Type B pancreatic cell (in vitro differentiated cells): Measurements from ENCODE around the gene RAB1B. TPM values are rescaled to one million over a fixed set of nuclear protein-coding genes. Genes with fewer than 3 reads are reported as not detected.
A peak's percentile ranks its signal among the peaks of the same experiment; 100 is the strongest.
"Not testable (repeated sequence)": the region's sequence is repeated elsewhere in the genome, so short reads cannot be mapped to it uniquely, and the experiment has no call there.

Experiments used
- DNase-seq: peaks from one replicate; pipeline ENCODE4 v3.0.0; 2021; ENCODE audit warnings: mixed read lengths; ENCODE audit not compliant: unreplicated experiment; ENCODE audit errors: extremely low spot score
- H3K27ac Mint-ChIP-seq: 2 replicates; pipeline ENCODE4 v1.8.0; 2021; ENCODE audit warnings: mild to moderate bottlenecking, mixed read lengths
- H3K27me3 Mint-ChIP-seq: 2 replicates; pipeline ENCODE4 v1.8.0; 2021; ENCODE audit warnings: mixed read lengths
- H3K36me3 Mint-ChIP-seq: 2 replicates; pipeline ENCODE4 v1.8.0; 2021; ENCODE audit warnings: mixed read lengths
- H3K4me1 Mint-ChIP-seq: one replicate; pipeline ENCODE4 v1.8.0; 2021; ENCODE audit warnings: mixed read lengths; ENCODE audit not compliant: unreplicated experiment
- H3K4me3 Mint-ChIP-seq: 2 replicates; pipeline ENCODE4 v1.8.0; 2021; ENCODE audit warnings: mild to moderate bottlenecking, mixed read lengths
- H3K9me3 Mint-ChIP-seq: 2 replicates; pipeline ENCODE4 v1.8.0; 2021; ENCODE audit warnings: mixed read lengths
- total RNA-seq: library from RNA; stranded (reverse); gene quantifications from 2 replicates; pipeline ENCODE4 v1.2.1, GENCODE V29; 2021; ENCODE audit warnings: low replicate concordance
- TF ChIP-seq, protein P1 (sequence below): fragments of 200-600 bp; sonication (generic); conservative IDR thresholded peaks from 2 replicates; pipeline ENCODE4 v1.5.0; 2021; ENCODE audit warnings: antibody characterized with exemption, mild to moderate bottlenecking

Gene RAB1B
- total RNA-seq, 1 donor from 2014 or later, result 96.4 TPM

- Mint-ChIP-seq H3K27me3 (no peaks in the 10 kb centered on the region), H3K9me3 (no peaks in the 10 kb centered on the region), H3K4me1 (no peaks in the 10 kb centered on the region), H3K4me3 (no peak overlapping the region), H3K36me3 (peaks cover 12% of the 10 kb centered on the region), H3K27ac (no peak overlapping the region)
- DNase-seq, result no peak
- TF ChIP-seq, protein P1, sequence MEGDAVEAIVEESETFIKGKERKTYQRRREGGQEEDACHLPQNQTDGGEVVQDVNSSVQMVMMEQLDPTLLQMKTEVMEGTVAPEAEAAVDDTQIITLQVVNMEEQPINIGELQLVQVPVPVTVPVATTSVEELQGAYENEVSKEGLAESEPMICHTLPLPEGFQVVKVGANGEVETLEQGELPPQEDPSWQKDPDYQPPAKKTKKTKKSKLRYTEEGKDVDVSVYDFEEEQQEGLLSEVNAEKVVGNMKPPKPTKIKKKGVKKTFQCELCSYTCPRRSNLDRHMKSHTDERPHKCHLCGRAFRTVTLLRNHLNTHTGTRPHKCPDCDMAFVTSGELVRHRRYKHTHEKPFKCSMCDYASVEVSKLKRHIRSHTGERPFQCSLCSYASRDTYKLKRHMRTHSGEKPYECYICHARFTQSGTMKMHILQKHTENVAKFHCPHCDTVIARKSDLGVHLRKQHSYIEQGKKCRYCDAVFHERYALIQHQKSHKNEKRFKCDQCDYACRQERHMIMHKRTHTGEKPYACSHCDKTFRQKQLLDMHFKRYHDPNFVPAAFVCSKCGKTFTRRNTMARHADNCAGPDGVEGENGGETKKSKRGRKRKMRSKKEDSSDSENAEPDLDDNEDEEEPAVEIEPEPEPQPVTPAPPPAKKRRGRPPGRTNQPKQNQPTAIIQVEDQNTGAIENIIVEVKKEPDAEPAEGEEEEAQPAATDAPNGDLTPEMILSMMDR, result no peak
Observed at GRCh38 chr11:66247801-66248200, 20.6 kb upstream of the RAB1B start.

- peaks cover 12% of the 10 kb centered on the region for H3K36me3 Mint-ChIP-seq
- no peaks in the 10 kb centered on the region for H3K9me3 Mint-ChIP-seq
- no peaks in the 10 kb centered on the region for H3K4me1 Mint-ChIP-seq
- TF ChIP-seq, protein P1, result no peak
- H3K27ac Mint-ChIP-seq, result peak overlapping the region; percentile 18
- no peaks in the 10 kb centered on the region for H3K27me3 Mint-ChIP-seq
- H3K4me3 Mint-ChIP-seq, result no peak overlapping the region
- no peak for DNase-seq
Observed at GRCh38 chr11:66248903-66249302, 19.5 kb upstream of the RAB1B start.

- TF ChIP-seq, protein P1, result no peak
- H3K4me1 Mint-ChIP-seq, result no peaks in the 10 kb centered on the region
- no peaks in the 10 kb centered on the region for H3K27me3 Mint-ChIP-seq
- H3K36me3 Mint-ChIP-seq, result peaks cover 12% of the 10 kb centered on the region
- H3K27ac Mint-ChIP-seq, result no peak overlapping the region
- no peak overlapping the region for H3K4me3 Mint-ChIP-seq
- no peak for DNase-seq
- no peaks in the 10 kb centered on the region for H3K9me3 Mint-ChIP-seq
Observed at GRCh38 chr11:66251809-66252208, 16.6 kb upstream of the RAB1B start.

GRCh38 chr11:66253081-66253480 lies 15.4 kb upstream of the RAB1B start:
- peaks cover 12% of the 10 kb centered on the region for H3K36me3 Mint-ChIP-seq
- not testable (repeated sequence) for H3K27me3 Mint-ChIP-seq, H3K9me3 Mint-ChIP-seq, H3K27ac Mint-ChIP-seq, H3K4me1 Mint-ChIP-seq, DNase-seq, H3K4me3 Mint-ChIP-seq

DNA sequence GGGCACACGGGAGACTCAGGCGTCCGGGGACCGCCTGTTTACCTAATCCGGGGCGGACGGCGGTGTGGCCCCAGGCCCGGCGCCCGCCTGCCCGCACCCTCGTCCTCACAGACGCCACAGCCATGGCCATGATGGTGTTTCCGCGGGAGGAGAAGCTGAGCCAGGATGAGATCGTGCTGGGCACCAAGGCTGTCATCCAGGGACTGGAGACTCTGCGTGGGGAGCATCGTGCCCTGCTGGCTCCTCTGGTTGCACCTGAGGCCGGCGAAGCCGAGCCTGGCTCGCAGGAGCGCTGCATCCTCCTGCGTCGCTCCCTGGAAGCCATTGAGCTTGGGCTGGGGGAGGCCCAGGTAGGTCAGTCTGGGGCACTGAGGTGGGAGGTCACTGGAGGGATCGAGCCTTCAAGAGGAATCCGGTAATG lies 10.0 kb upstream of the RAB1B start:
- H3K36me3 Mint-ChIP-seq, result peaks cover 3% of the 10 kb centered on the region
- peaks cover 13% of the 10 kb centered on the region for H3K4me1 Mint-ChIP-seq
- no peak for DNase-seq
- no peaks in the 10 kb centered on the region for H3K27me3 Mint-ChIP-seq
- no peak overlapping the region for H3K27ac Mint-ChIP-seq
- H3K4me3 Mint-ChIP-seq, result peak overlapping the region; percentile 91
- TF ChIP-seq, protein P1, result peak; percentile 36
- H3K9me3 Mint-ChIP-seq, result no peaks in the 10 kb centered on the region

DNA sequence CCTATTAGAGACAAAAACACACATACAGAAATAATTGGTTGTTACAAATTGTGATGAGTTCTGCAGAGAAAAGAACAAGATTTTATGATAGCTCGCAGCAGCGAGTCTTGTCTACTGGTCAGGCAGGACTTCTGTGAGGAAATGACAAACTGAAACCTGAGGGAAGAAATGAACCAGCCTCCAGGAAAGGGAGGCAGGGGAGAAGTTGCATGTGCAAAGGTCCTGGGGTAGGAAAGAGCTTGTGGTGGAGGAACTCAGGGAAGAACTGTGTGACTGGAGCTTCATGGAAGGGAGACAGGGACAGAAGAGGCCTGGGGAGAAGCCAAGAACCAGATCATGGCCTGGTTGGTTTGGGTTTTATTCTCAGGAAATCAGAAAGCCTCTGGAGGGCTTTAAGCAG lies 9.2 kb upstream of the RAB1B start:
- TF ChIP-seq, protein P1, result no peak
- H3K27ac Mint-ChIP-seq, result no peak overlapping the region
- DNase-seq, result no peak
- H3K4me1 Mint-ChIP-seq, result peaks cover 13% of the 10 kb centered on the region
- no peaks in the 10 kb centered on the region for H3K27me3 Mint-ChIP-seq
- peaks cover 3% of the 10 kb centered on the region for H3K36me3 Mint-ChIP-seq
- H3K4me3 Mint-ChIP-seq, result peak overlapping the region; percentile 91
- no peaks in the 10 kb centered on the region for H3K9me3 Mint-ChIP-seq
